Tibial nerve (tissue), 3 donors: Measurements from ENCODE around the gene ZNF385B.

Source experiments
- CTCF ChIP-seq, 5 experiments: fragments of 200-600 bp in 3 of 5; fragments of 450-650 bp in 2 of 5; sonication (generic) in 3 of 5; IDR thresholded peaks; one replicate each; pipeline ENCODE4 v1.5.1; 2016 to 2019; ENCODE audit warnings: antibody characterized with exemption in 5 of 5, mild to moderate bottlenecking in 3 of 5, moderate library complexity in 2 of 5
- POLR2A ChIP-seq, 2 donors: fragments of 450-650 bp; IDR thresholded peaks; one replicate each; pipeline ENCODE4 v1.6.1; 2017; ENCODE audit warnings: antibody characterized with exemption in 2 of 2, mild to moderate bottlenecking in 2 of 2, moderate library complexity in 2 of 2

- TF ChIP-seq POLR2A (IDR thresholded peaks at IDR 0.05) (no peak), CTCF (IDR thresholded peaks at IDR 0.05) (no peak)
These were observed 306.6 kb downstream of the ZNF385B start for GRCh38 chr2:179554639-179555386.
